GM12878 (cell line): ENCODE data around the gene UGT3A2. TPM values are rescaled to one million over a fixed set of nuclear protein-coding genes. Genes with fewer than 3 reads are reported as not detected.

Source experiments
- polyA plus RNA-seq, 11 experiments: library from polyadenylated mRNA; depleted of rRNA in 4 of 11; unstranded in 6 of 11; stranded (reverse) in 5 of 11; fragments of >200 nt; fragmentation: Nextera tagmentation in 4 of 11; fragmentation: Illumina TruSeq in 1 of 11; extraction: Ambion mirVana in 4 of 11; extraction: Trizol in 1 of 11; gene quantifications; 1 replicate in 1 of 11; 2 replicates in 10 of 11; pipeline versions ENCODE4 v1.2.1 to v1.2.3, GENCODE V29; 2011 to 2016; ENCODE audit warnings: inconsistent platforms in 2 of 11, missing spikeins in 2 of 11, low read depth in 1 of 11
- small RNA-seq: library from RNA; depleted of rRNA; stranded (forward); fragments of <200 nt; gene quantifications from one replicate; pipeline ENCODE3, GENCODE V24; 2014
- total RNA-seq, 4 experiments: library from RNA; depleted of rRNA in 3 of 4; stranded (reverse); fragments of >200 nt in 3 of 4; fragmentation: Illumina TruSeq in 1 of 4; extraction: Trizol in 1 of 4; gene quantifications; 2 replicates each; pipeline versions ENCODE4 v1.2.1 to v1.2.3, GENCODE V29; 2013 to 2021

Gene UGT3A2
- total and polyA plus RNA-seq, 10 of the 15 experiments (the other 5 are each of a cell fraction or from before 2014, with no cell fraction given) = 0.02 to 0.50 (median 0.09) TPM; not detected in 7

Small RNA genes within 50 kb of the gene (small RNA-seq; reads per million reads assigned to genes)
- gene AC016612.1 = not detected

Other genes with a start within 250 kb of the UGT3A2 start
- gene IL7R, start 210.0 kb downstream of the UGT3A2 start, total RNA-seq (2014; rRNA removed) = 0.73 and 1.7 TPM in 2 replicates
- 0.51 and 0.98 TPM in 2 replicates for gene IL7R, start 210.0 kb downstream of the UGT3A2 start, total RNA-seq (2014; rRNA removed; fragmentation: Illumina TruSeq; extraction: Trizol)
- 1.3 and 1.5 TPM in 2 replicates for gene IL7R, start 210.0 kb downstream of the UGT3A2 start, total RNA-seq (2021)
- 21.1 and 27.2 TPM in 2 replicates for gene IL7R, start 210.0 kb downstream of the UGT3A2 start, polyA plus RNA-seq (2011; rRNA removed)
- 1.3 and 2.1 TPM in 2 replicates for gene IL7R, start 210.0 kb downstream of the UGT3A2 start, polyA plus RNA-seq (2014; fragmentation: Illumina TruSeq; extraction: Trizol)
- gene IL7R, start 210.0 kb downstream of the UGT3A2 start, polyA plus RNA-seq (2014; fragmentation: Nextera tagmentation; extraction: Ambion mirVana) = under 1 TPM; 0.52 to 0.97 TPM
- gene IL7R, start 210.0 kb downstream of the UGT3A2 start, polyA plus RNA-seq (2014; rRNA removed) = 0.40 and 0.63 TPM in 2 replicates
- under 1 TPM; 0.62 to 0.63 TPM for gene IL7R, start 210.0 kb downstream of the UGT3A2 start, polyA plus RNA-seq (2016; fragmentation: Nextera tagmentation; extraction: Ambion mirVana)
- gene CAPSL, start 128.3 kb downstream of the UGT3A2 start, total RNA-seq (2014; rRNA removed) = 0.11 TPM in 1 of 2 replicates, not detected in the other
- 0.18 TPM in 1 of 2 replicates, not detected in the other for gene CAPSL, start 128.3 kb downstream of the UGT3A2 start, total RNA-seq (2014; rRNA removed; fragmentation: Illumina TruSeq; extraction: Trizol)
- gene CAPSL, start 128.3 kb downstream of the UGT3A2 start, total RNA-seq (2021) = not detected in 2 replicates
- 0.57 and 0.69 TPM in 2 replicates for gene CAPSL, start 128.3 kb downstream of the UGT3A2 start, polyA plus RNA-seq (2011; rRNA removed)
- gene CAPSL, start 128.3 kb downstream of the UGT3A2 start, polyA plus RNA-seq (2014; fragmentation: Illumina TruSeq; extraction: Trizol) = not detected in 2 replicates
- gene CAPSL, start 128.3 kb downstream of the UGT3A2 start, polyA plus RNA-seq (2014; fragmentation: Nextera tagmentation; extraction: Ambion mirVana) = under 1 TPM in 1 of 2 experiments, not detected in 1; 0.20 TPM
- gene CAPSL, start 128.3 kb downstream of the UGT3A2 start, polyA plus RNA-seq (2014; rRNA removed) = 0.14 TPM in 1 of 2 replicates, not detected in the other
- gene CAPSL, start 128.3 kb downstream of the UGT3A2 start, polyA plus RNA-seq (2016; fragmentation: Nextera tagmentation; extraction: Ambion mirVana) = under 1 TPM in 1 of 2 experiments, not detected in 1; 0.19 TPM
- not detected in 2 replicates for gene UGT3A1, start 75.5 kb downstream of the UGT3A2 start, total RNA-seq (2014; rRNA removed)
- not detected in 2 replicates for gene UGT3A1, start 75.5 kb downstream of the UGT3A2 start, total RNA-seq (2014; rRNA removed; fragmentation: Illumina TruSeq; extraction: Trizol)
- gene UGT3A1, start 75.5 kb downstream of the UGT3A2 start, total RNA-seq (2021) = not detected in 2 replicates
- not detected in 2 replicates for gene UGT3A1, start 75.5 kb downstream of the UGT3A2 start, polyA plus RNA-seq (2011; rRNA removed)
- not detected in 2 replicates for gene UGT3A1, start 75.5 kb downstream of the UGT3A2 start, polyA plus RNA-seq (2014; fragmentation: Illumina TruSeq; extraction: Trizol)
- not detected for gene UGT3A1, start 75.5 kb downstream of the UGT3A2 start, polyA plus RNA-seq (2014; fragmentation: Nextera tagmentation; extraction: Ambion mirVana)
- gene UGT3A1, start 75.5 kb downstream of the UGT3A2 start, polyA plus RNA-seq (2014; rRNA removed) = not detected in 2 replicates
- not detected for gene UGT3A1, start 75.5 kb downstream of the UGT3A2 start, polyA plus RNA-seq (2016; fragmentation: Nextera tagmentation; extraction: Ambion mirVana)
- gene LMBRD2, start 85.0 kb upstream of the UGT3A2 start, total RNA-seq (2014; rRNA removed) = 7.6 and 10.2 TPM in 2 replicates
- 9.8 and 11.0 TPM in 2 replicates for gene LMBRD2, start 85.0 kb upstream of the UGT3A2 start, total RNA-seq (2014; rRNA removed; fragmentation: Illumina TruSeq; extraction: Trizol)
- 6.2 and 8.2 TPM in 2 replicates for gene LMBRD2, start 85.0 kb upstream of the UGT3A2 start, total RNA-seq (2021)
- gene LMBRD2, start 85.0 kb upstream of the UGT3A2 start, polyA plus RNA-seq (2011; rRNA removed) = 9.1 and 14.4 TPM in 2 replicates
- 7.0 and 8.4 TPM in 2 replicates for gene LMBRD2, start 85.0 kb upstream of the UGT3A2 start, polyA plus RNA-seq (2014; fragmentation: Illumina TruSeq; extraction: Trizol)
- gene LMBRD2, start 85.0 kb upstream of the UGT3A2 start, polyA plus RNA-seq (2014; fragmentation: Nextera tagmentation; extraction: Ambion mirVana) = 1 to 10 TPM in 1 of 2 experiments, under 1 TPM in 1; 0.90 to 1.8 TPM
- gene LMBRD2, start 85.0 kb upstream of the UGT3A2 start, polyA plus RNA-seq (2014; rRNA removed) = 3.2 and 6.0 TPM in 2 replicates
- 1 to 10 TPM; 4.7 to 5.6 TPM for gene LMBRD2, start 85.0 kb upstream of the UGT3A2 start, polyA plus RNA-seq (2016; fragmentation: Nextera tagmentation; extraction: Ambion mirVana)
- 35.2 and 39.1 TPM in 2 replicates for gene SKP2, start 85.2 kb upstream of the UGT3A2 start, total RNA-seq (2014; rRNA removed)
- gene SKP2, start 85.2 kb upstream of the UGT3A2 start, total RNA-seq (2014; rRNA removed; fragmentation: Illumina TruSeq; extraction: Trizol) = 34.6 and 35.6 TPM in 2 replicates
- 49.0 and 49.7 TPM in 2 replicates for gene SKP2, start 85.2 kb upstream of the UGT3A2 start, total RNA-seq (2021)
- gene SKP2, start 85.2 kb upstream of the UGT3A2 start, polyA plus RNA-seq (2011; rRNA removed) = 39.5 and 42.7 TPM in 2 replicates
- 38.2 and 44.3 TPM in 2 replicates for gene SKP2, start 85.2 kb upstream of the UGT3A2 start, polyA plus RNA-seq (2014; fragmentation: Illumina TruSeq; extraction: Trizol)
- 10 to 100 TPM; 13.9 to 17.9 TPM for gene SKP2, start 85.2 kb upstream of the UGT3A2 start, polyA plus RNA-seq (2014; fragmentation: Nextera tagmentation; extraction: Ambion mirVana)
- 31.2 and 32.3 TPM in 2 replicates for gene SKP2, start 85.2 kb upstream of the UGT3A2 start, polyA plus RNA-seq (2014; rRNA removed)
- 10 to 100 TPM; 42.0 to 50.8 TPM for gene SKP2, start 85.2 kb upstream of the UGT3A2 start, polyA plus RNA-seq (2016; fragmentation: Nextera tagmentation; extraction: Ambion mirVana)
- 8.3 and 9.0 TPM in 2 replicates for gene NADK2, start 175.0 kb upstream of the UGT3A2 start, total RNA-seq (2014; rRNA removed)
- 8.5 and 8.8 TPM in 2 replicates for gene NADK2, start 175.0 kb upstream of the UGT3A2 start, total RNA-seq (2014; rRNA removed; fragmentation: Illumina TruSeq; extraction: Trizol)
- 8.5 and 8.9 TPM in 2 replicates for gene NADK2, start 175.0 kb upstream of the UGT3A2 start, total RNA-seq (2021)
- gene NADK2, start 175.0 kb upstream of the UGT3A2 start, polyA plus RNA-seq (2011; rRNA removed) = 8.9 and 14.0 TPM in 2 replicates
- gene NADK2, start 175.0 kb upstream of the UGT3A2 start, polyA plus RNA-seq (2014; fragmentation: Illumina TruSeq; extraction: Trizol) = 6.6 and 9.5 TPM in 2 replicates
- gene NADK2, start 175.0 kb upstream of the UGT3A2 start, polyA plus RNA-seq (2014; fragmentation: Nextera tagmentation; extraction: Ambion mirVana) = 1 to 10 TPM; 2.4 to 3.1 TPM
- 5.5 and 6.0 TPM in 2 replicates for gene NADK2, start 175.0 kb upstream of the UGT3A2 start, polyA plus RNA-seq (2014; rRNA removed)
- 1 to 10 TPM; 4.1 to 4.7 TPM for gene NADK2, start 175.0 kb upstream of the UGT3A2 start, polyA plus RNA-seq (2016; fragmentation: Nextera tagmentation; extraction: Ambion mirVana)
- 0.05 TPM in 1 of 2 replicates, not detected in the other for gene RANBP3L, start 235.0 kb upstream of the UGT3A2 start, total RNA-seq (2014; rRNA removed)
- 0.05 and 0.09 TPM in 2 replicates for gene RANBP3L, start 235.0 kb upstream of the UGT3A2 start, total RNA-seq (2014; rRNA removed; fragmentation: Illumina TruSeq; extraction: Trizol)
- not detected in 2 replicates for gene RANBP3L, start 235.0 kb upstream of the UGT3A2 start, total RNA-seq (2021)
- 0.09 and 0.29 TPM in 2 replicates for gene RANBP3L, start 235.0 kb upstream of the UGT3A2 start, polyA plus RNA-seq (2011; rRNA removed)
- 0.03 TPM in 1 of 2 replicates, not detected in the other for gene RANBP3L, start 235.0 kb upstream of the UGT3A2 start, polyA plus RNA-seq (2014; fragmentation: Illumina TruSeq; extraction: Trizol)
- under 1 TPM in 1 of 2 experiments, not detected in 1; 0.02 TPM for gene RANBP3L, start 235.0 kb upstream of the UGT3A2 start, polyA plus RNA-seq (2014; fragmentation: Nextera tagmentation; extraction: Ambion mirVana)
- 0.03 TPM in 1 of 2 replicates, not detected in the other for gene RANBP3L, start 235.0 kb upstream of the UGT3A2 start, polyA plus RNA-seq (2014; rRNA removed)
- gene RANBP3L, start 235.0 kb upstream of the UGT3A2 start, polyA plus RNA-seq (2016; fragmentation: Nextera tagmentation; extraction: Ambion mirVana) = under 1 TPM in 1 of 2 experiments, not detected in 1; 0.15 TPM